Measurements from ENCODE around the gene GZMM. TPM values are rescaled to one million over a fixed set of nuclear protein-coding genes. Genes with fewer than 3 reads are reported as not detected.

The GZMM gene
- total RNA-seq, 4 donors from 2014 or later, result 2.5 TPM; not detected in 3

- H3K27me3 ChIP-seq, result no peaks in the 10 kb centered on the region
- no peak for DNase-seq (ENCODE audit: low spot score in 2 of 2)
- H3K9me3 ChIP-seq, result no peaks in the 10 kb centered on the region
- 66 to 78% methylated on average over 6 to 14 of the region's 16 CpGs for WGBS, 2 donors
- peaks cover 6 to 40% (median 21%) of the 10 kb centered on the region in 4 donors for H3K4me1 ChIP-seq
- TF ChIP-seq CTCF (IDR thresholded peaks at IDR 0.05) (no peak), EP300 (IDR thresholded peaks at IDR 0.05) (no peak), POLR2A (IDR thresholded peaks at IDR 0.05) (no peak)
- peaks cover 5 to 47% (median 20%) of the 10 kb centered on the region in 3 donors for H3K36me3 ChIP-seq
- no peak overlapping the region for H3K4me3 ChIP-seq
- H3K27ac ChIP-seq, result no peak overlapping the region
Observed at GRCh38 chr19:535017-535835, 8.6 kb upstream of the GZMM start.

GRCh38 chr19:536031-536880 lies 7.6 kb upstream of the GZMM start:
- 89% methylated on average over 51 to 53 of the region's 55 CpGs for WGBS, 2 donors
- no peak for DNase-seq (ENCODE audit: low spot score in 2 of 2)
- no peak overlapping the region for H3K27ac ChIP-seq
- H3K4me3 ChIP-seq, result no peak overlapping the region
- H3K4me1 ChIP-seq, result peaks cover 6 to 33% (median 19%) of the 10 kb centered on the region in 4 donors
- H3K27me3 ChIP-seq, result no peaks in the 10 kb centered on the region
- H3K9me3 ChIP-seq, result no peaks in the 10 kb centered on the region
- H3K36me3 ChIP-seq, result peaks cover 5 to 54% (median 20%) of the 10 kb centered on the region in 3 donors
- no peak for TF ChIP-seq POLR2A (IDR thresholded peaks at IDR 0.05)
- no peak for TF ChIP-seq CTCF (IDR thresholded peaks at IDR 0.05)
- no peak for TF ChIP-seq EP300 (IDR thresholded peaks at IDR 0.05)

GRCh38 chr19:536881-537404 lies 6.9 kb upstream of the GZMM start:
- Histone ChIP-seq H3K27me3 (no peaks in the 10 kb centered on the region), H3K4me3 (no peak overlapping the region), H3K4me1 (peaks cover 6 to 33% (median 19%) of the 10 kb centered on the region in 4 donors), H3K27ac (no peak overlapping the region), H3K36me3 (peaks cover 5 to 61% (median 20%) of the 10 kb centered on the region in 3 donors), H3K9me3 (no peaks in the 10 kb centered on the region)
- TF ChIP-seq EP300 (IDR thresholded peaks at IDR 0.05) (no peak), POLR2A (IDR thresholded peaks at IDR 0.05) (no peak), CTCF (IDR thresholded peaks at IDR 0.05) (no peak)
- WGBS, 2 donors, result 89 to 92% methylated on average over 25 to 26 of the region's 26 CpGs
- DNase-seq (ENCODE audit: low spot score in 2 of 2), result no peak

- no peaks in the 10 kb centered on the region for H3K9me3 ChIP-seq
- DNase-seq (ENCODE audit: low spot score in 2 of 2), result no peak
- WGBS, 2 donors, result 80 to 86% methylated on average over 39 of the region's 40 CpGs
- peaks cover 1 to 22% (median 11%) of the 10 kb centered on the region in 4 donors for H3K4me1 ChIP-seq
- no peak overlapping the region for H3K4me3 ChIP-seq
- peaks cover 5 to 76% (median 20%) of the 10 kb centered on the region in 3 donors for H3K36me3 ChIP-seq
- no peak overlapping the region for H3K27ac ChIP-seq
- H3K27me3 ChIP-seq, result no peaks in the 10 kb centered on the region
- TF ChIP-seq POLR2A (IDR thresholded peaks at IDR 0.05) (no peak), CTCF (IDR thresholded peaks at IDR 0.05) (no peak), EP300 (IDR thresholded peaks at IDR 0.05) (no peak)
Observed at GRCh38 chr19:538641-539428, 5.0 kb upstream of the GZMM start.
